KG1 (cell line): Measurements from ENCODE around the gene NFATC4.
"Not testable (repeated sequence)": the region's sequence is repeated elsewhere in the genome, so short reads cannot be mapped to it uniquely, and the experiment has no call there.

Source experiments
- DNase-seq: peaks from one replicate; lab custom pipeline; 2025; lab: John Stamatoyannopoulos, UW

NFATC4 gene

GRCh38 chr14:24339284-24340151 is 28.5 kb upstream of the NFATC4 start, which contains the start of gene RIPK3:
Gene RIPK3, minus strand, starts transcription at chr14:24339991. Its CDS starts 165 bp downstream, at chr14:24339826.
- DNase-seq = no peak

- DNase-seq = no peak
Measured at GRCh38 chr14:24340606-24341005, 27.4 kb upstream of the NFATC4 start.

- DNase-seq = no peak
Measured at GRCh38 chr14:24342889-24343288, 25.1 kb upstream of the NFATC4 start.

GRCh38 chr14:24343795-24344660 is 24.0 kb upstream of the NFATC4 start:
- DNase-seq = no peak

GRCh38 chr14:24347134-24347533 is 20.9 kb upstream of the NFATC4 start:
- DNase-seq = no peak

- DNase-seq = no peak
Measured at GRCh38 chr14:24348186-24348585, 19.8 kb upstream of the NFATC4 start.

- no peak for DNase-seq
Measured at GRCh38 chr14:24349742-24350141, 18.2 kb upstream of the NFATC4 start.

GRCh38 chr14:24351517-24351916 is 16.5 kb upstream of the NFATC4 start:
- DNase-seq = no peak

- no peak for DNase-seq
Measured at GRCh38 chr14:24353559-24354481, 14.2 kb upstream of the NFATC4 start.

- not testable (repeated sequence) for DNase-seq
Measured at GRCh38 chr14:24354482-24354825, 13.5 kb upstream of the NFATC4 start.

- no peak for DNase-seq
Measured at GRCh38 chr14:24355009-24355408, 13.0 kb upstream of the NFATC4 start.

GRCh38 chr14:24356208-24356607 is 11.8 kb upstream of the NFATC4 start:
- DNase-seq = no peak

GRCh38 chr14:24360281-24360680 is 7.7 kb upstream of the NFATC4 start:
- no peak for DNase-seq

GRCh38 chr14:24361326-24361725 is 6.7 kb upstream of the NFATC4 start:
- DNase-seq = no peak

- DNase-seq = no peak
Measured at GRCh38 chr14:24362241-24362960, 5.6 kb upstream of the NFATC4 start.

- DNase-seq = no peak
Measured at GRCh38 chr14:24363401-24363800, 4.6 kb upstream of the NFATC4 start.

GRCh38 chr14:24364841-24365240 is 3.1 kb upstream of the NFATC4 start:
- no peak for DNase-seq

- DNase-seq = peak; percentile 50
Measured at GRCh38 chr14:24365600-24366412, 2.2 kb upstream of the NFATC4 start.

GRCh38 chr14:24366413-24366720 is 1.6 kb upstream of the NFATC4 start:
- no peak for DNase-seq

GRCh38 chr14:24366721-24367513 is 1.1 kb upstream of the NFATC4 start:
- no peak for DNase-seq
